Activated T-helper 1 cell treated with anti-CD3 and anti-CD28 coated beads, Interleukin-12 subunit alpha, Interleukin-12 subunit beta, Interleukin-2, Interleukin-4 antibody, amounts not matched to agents 30 ng/mL and 10 ng/mL and 1 ng/mL, durations not matched to agents 14 hours and 24 hours and 36 hours (primary cell): ENCODE measurements around the gene TACSTD2. TPM values are rescaled to one million over a fixed set of nuclear protein-coding genes. Genes with fewer than 3 reads are reported as not detected.
"Not testable (repeated sequence)": the region's sequence is repeated elsewhere in the genome, so short reads cannot be mapped to it uniquely, and the experiment has no call there.

Source experiments
- DNase-seq: peaks from one replicate; pipeline ENCODE4 v3.0.0; 2021; ENCODE audit warnings: low spot score
- H3K27ac Mint-ChIP-seq: one replicate; pipeline ENCODE4 v1.8.0; 2021; ENCODE audit warnings: mild to moderate bottlenecking, mixed read lengths
- H3K27me3 Mint-ChIP-seq: one replicate; pipeline ENCODE4 v1.8.0; 2022; ENCODE audit warnings: mild to moderate bottlenecking, moderate library complexity, mixed read lengths; ENCODE audit not compliant: insufficient read depth
- H3K36me3 Mint-ChIP-seq: one replicate; pipeline ENCODE4 v1.8.0; 2021; ENCODE audit warnings: low read depth, mixed read lengths
- H3K4me1 Mint-ChIP-seq: one replicate; pipeline ENCODE4 v1.8.0; 2021; ENCODE audit warnings: low read depth, mixed read lengths
- H3K4me3 Mint-ChIP-seq: one replicate; pipeline ENCODE4 v1.8.0; 2021; ENCODE audit warnings: mild to moderate bottlenecking, moderate library complexity, mixed read lengths
- H3K9me3 Mint-ChIP-seq: one replicate; pipeline ENCODE4 v1.8.0; 2021; ENCODE audit warnings: mixed read lengths
- intact Hi-C: fragments of 100-400 bp; cut with micrococcal nuclease; formaldehyde crosslinking; loops from one replicate; pipeline ENCODE4 v1.15.1; 2024
- total RNA-seq: library from RNA; stranded (reverse); gene quantifications from 2 replicates; pipeline ENCODE4 v1.2.3, GENCODE V29; 2022

The TACSTD2 gene
- total RNA-seq, 1 donor from 2014 or later, result not detected

GRCh38 chr1:58572690-58573089, 4.4 kb downstream of the TACSTD2 start:
- intact Hi-C loops, result loop anchor here (1.0 to 10.0 kb wide), 4 partner anchors 26 to 1148 kb away; partner anchors contain the start of genes DAB1 and OMA1
- peaks cover 8% of the 10 kb centered on the region for H3K36me3 Mint-ChIP-seq
- no peaks in the 10 kb centered on the region for H3K9me3 Mint-ChIP-seq
- no peak overlapping the region for H3K4me3 Mint-ChIP-seq
- no peak for DNase-seq
- peaks cover 43% of the 10 kb centered on the region for H3K4me1 Mint-ChIP-seq
- no peak overlapping the region for H3K27ac Mint-ChIP-seq
- peaks cover 71% of the 10 kb centered on the region for H3K27me3 Mint-ChIP-seq

GRCh38 chr1:58571616-58572015, 5.4 kb downstream of the TACSTD2 start:
- Mint-ChIP-seq H3K9me3 (no peaks in the 10 kb centered on the region), H3K27me3 (peaks cover 72% of the 10 kb centered on the region), H3K36me3 (peaks cover 7% of the 10 kb centered on the region), H3K4me1 (peaks cover 38% of the 10 kb centered on the region), H3K27ac (no peak overlapping the region), H3K4me3 (no peak overlapping the region)
- intact Hi-C loops, result loop anchor here (2.0 to 10.0 kb wide), 3 partner anchors 47 to 1147 kb away; partner anchors contain the start of gene DAB1
- no peak for DNase-seq

GRCh38 chr1:58570817-58571216, 6.2 kb downstream of the TACSTD2 start:
- no peak for DNase-seq
- H3K27me3 Mint-ChIP-seq, result peaks cover 74% of the 10 kb centered on the region
- H3K4me3 Mint-ChIP-seq, result no peak overlapping the region
- intact Hi-C loops, result loop anchor here (10.0 kb wide), 1 partner anchor 1146 kb away; the partner anchor contains the start of gene DAB1
- H3K36me3 Mint-ChIP-seq, result peaks cover 6% of the 10 kb centered on the region
- H3K27ac Mint-ChIP-seq, result no peak overlapping the region
- no peaks in the 10 kb centered on the region for H3K9me3 Mint-ChIP-seq
- peaks cover 31% of the 10 kb centered on the region for H3K4me1 Mint-ChIP-seq

- intact Hi-C loops, result loop anchor here (10.0 kb wide), 1 partner anchor 1145 kb away; the partner anchor contains the start of gene DAB1
- peaks cover 26% of the 10 kb centered on the region for H3K4me1 Mint-ChIP-seq
- no peak overlapping the region for H3K27ac Mint-ChIP-seq
- no peaks in the 10 kb centered on the region for H3K9me3 Mint-ChIP-seq
- H3K36me3 Mint-ChIP-seq, result peaks cover 4% of the 10 kb centered on the region
- no peak for DNase-seq
- H3K4me3 Mint-ChIP-seq, result no peak overlapping the region
- peaks cover 74% of the 10 kb centered on the region for H3K27me3 Mint-ChIP-seq
Measured at GRCh38 chr1:58570094-58570493, 7.0 kb downstream of the TACSTD2 start.

- Mint-ChIP-seq H3K9me3 (no peaks in the 10 kb centered on the region), H3K36me3 (peaks cover under 1% of the 10 kb centered on the region), H3K27me3 (peaks cover 79% of the 10 kb centered on the region), H3K27ac (no peak overlapping the region), H3K4me1 (peaks cover 17% of the 10 kb centered on the region), H3K4me3 (no peak overlapping the region)
- intact Hi-C loops, result no loop called here
- no peak for DNase-seq
Measured at GRCh38 chr1:58568911-58569310, 8.1 kb downstream of the TACSTD2 start.

GRCh38 chr1:58568271-58568860, 8.7 kb downstream of the TACSTD2 start:
- H3K36me3 Mint-ChIP-seq, result no peaks in the 10 kb centered on the region
- no peak for DNase-seq
- no peak overlapping the region for H3K27ac Mint-ChIP-seq
- H3K9me3 Mint-ChIP-seq, result no peaks in the 10 kb centered on the region
- no peak overlapping the region for H3K4me3 Mint-ChIP-seq
- H3K4me1 Mint-ChIP-seq, result peaks cover 11% of the 10 kb centered on the region
- intact Hi-C loops, result no loop called here
- H3K27me3 Mint-ChIP-seq, result peaks cover 76% of the 10 kb centered on the region

- no peak for DNase-seq
- H3K4me3 Mint-ChIP-seq, result no peak overlapping the region
- no peaks in the 10 kb centered on the region for H3K9me3 Mint-ChIP-seq
- intact Hi-C loops, result no loop called here
- H3K4me1 Mint-ChIP-seq, result no peaks in the 10 kb centered on the region
- H3K27ac Mint-ChIP-seq, result no peak overlapping the region
- H3K36me3 Mint-ChIP-seq, result no peaks in the 10 kb centered on the region
- peaks cover 77% of the 10 kb centered on the region for H3K27me3 Mint-ChIP-seq
Measured at GRCh38 chr1:58566339-58566738, 10.7 kb downstream of the TACSTD2 start.

GRCh38 chr1:58563715-58564114, 13.3 kb downstream of the TACSTD2 start:
- H3K4me1 Mint-ChIP-seq, DNase-seq, intact Hi-C loops, H3K27ac Mint-ChIP-seq, H3K9me3 Mint-ChIP-seq, H3K4me3 Mint-ChIP-seq, H3K36me3 Mint-ChIP-seq: not testable (repeated sequence)
- H3K27me3 Mint-ChIP-seq, result peaks cover 69% of the 10 kb centered on the region

- no peak overlapping the region for H3K4me3 Mint-ChIP-seq
- H3K27ac Mint-ChIP-seq, result no peak overlapping the region
- H3K36me3 Mint-ChIP-seq, result no peaks in the 10 kb centered on the region
- H3K27me3 Mint-ChIP-seq, result peaks cover 75% of the 10 kb centered on the region
- intact Hi-C loops, result no loop called here
- H3K4me1 Mint-ChIP-seq, result no peaks in the 10 kb centered on the region
- DNase-seq, result no peak
- no peaks in the 10 kb centered on the region for H3K9me3 Mint-ChIP-seq
Measured at GRCh38 chr1:58561633-58562032, 15.4 kb downstream of the TACSTD2 start.

GRCh38 chr1:58555393-58555792, 21.7 kb downstream of the TACSTD2 start:
- no peaks in the 10 kb centered on the region for H3K9me3 Mint-ChIP-seq
- no peak overlapping the region for H3K4me3 Mint-ChIP-seq
- no peak overlapping the region for H3K27ac Mint-ChIP-seq
- no peak for DNase-seq
- H3K27me3 Mint-ChIP-seq, result peaks cover 51% of the 10 kb centered on the region
- intact Hi-C loops, result no loop called here
- no peaks in the 10 kb centered on the region for H3K4me1 Mint-ChIP-seq
- H3K36me3 Mint-ChIP-seq, result no peaks in the 10 kb centered on the region

GRCh38 chr1:58551186-58552140, 25.6 kb downstream of the TACSTD2 start:
- no peak for DNase-seq
- Mint-ChIP-seq H3K4me1 (peaks cover 6% of the 10 kb centered on the region), H3K4me3 (no peak overlapping the region), H3K36me3 (no peaks in the 10 kb centered on the region), H3K9me3 (no peaks in the 10 kb centered on the region), H3K27ac (no peak overlapping the region), H3K27me3 (peaks cover 36% of the 10 kb centered on the region)
- intact Hi-C loops, result no loop called here

GRCh38 chr1:58549291-58549690, 27.8 kb downstream of the TACSTD2 start:
- intact Hi-C loops, result loop anchor here (5.0 to 10.0 kb wide), 3 partner anchors 356 to 748 kb away; partner anchors contain the start of gene FGGY
- peaks cover 27% of the 10 kb centered on the region for H3K27me3 Mint-ChIP-seq
- DNase-seq, H3K27ac Mint-ChIP-seq, H3K36me3 Mint-ChIP-seq, H3K9me3 Mint-ChIP-seq, H3K4me3 Mint-ChIP-seq: not testable (repeated sequence)
- peaks cover 19% of the 10 kb centered on the region for H3K4me1 Mint-ChIP-seq

- no peaks in the 10 kb centered on the region for H3K36me3 Mint-ChIP-seq
- no peak for DNase-seq
- peaks cover 24% of the 10 kb centered on the region for H3K27me3 Mint-ChIP-seq
- H3K4me1 Mint-ChIP-seq, result peaks cover 19% of the 10 kb centered on the region
- no peak overlapping the region for H3K4me3 Mint-ChIP-seq
- H3K9me3 Mint-ChIP-seq, result no peaks in the 10 kb centered on the region
- intact Hi-C loops, result loop anchor here (5.0 to 10.0 kb wide), 3 partner anchors 356 to 749 kb away; partner anchors contain the start of gene FGGY
- no peak overlapping the region for H3K27ac Mint-ChIP-seq
Measured at GRCh38 chr1:58548371-58548770, 28.7 kb downstream of the TACSTD2 start.
